ENCODE measurements around the gene COL2A1. TPM values are rescaled to one million over a fixed set of nuclear protein-coding genes. Genes with fewer than 3 reads are reported as not detected.

Gene COL2A1
- total RNA-seq, 1 donor from 2014 or later, result not detected

GRCh38 chr12:48009471-48009870 lies 5.2 kb upstream of the COL2A1 start:
- intact Hi-C loops (cut with micrococcal nuclease), result no loop called here
- Histone ChIP-seq H3K4me3 (no peak overlapping the region), H3K27me3 (ENCODE audit: low read depth) (peaks cover 64% of the 10 kb centered on the region), H3K4me1 (peaks cover 7% of the 10 kb centered on the region), H3K36me3 (no peaks in the 10 kb centered on the region), H3K27ac (replicated peaks) (no peak overlapping the region), H3K9me3 (replicated peaks) (no peaks in the 10 kb centered on the region)
- no peak for TF ChIP-seq CTCF (IDR thresholded peaks at IDR 0.05; ENCODE audit: borderline replicate concordance)
- no peak for DNase-seq

- Histone ChIP-seq H3K27ac (replicated peaks) (no peak overlapping the region), H3K27me3 (ENCODE audit: low read depth) (peaks cover 69% of the 10 kb centered on the region), H3K4me3 (no peak overlapping the region), H3K9me3 (replicated peaks) (no peaks in the 10 kb centered on the region), H3K4me1 (peaks cover 12% of the 10 kb centered on the region), H3K36me3 (no peaks in the 10 kb centered on the region)
- TF ChIP-seq CTCF (IDR thresholded peaks at IDR 0.05; ENCODE audit: borderline replicate concordance), result no peak
- DNase-seq, result no peak
- intact Hi-C loops (cut with micrococcal nuclease), result no loop called here
These were observed 4.7 kb upstream of the COL2A1 start for GRCh38 chr12:48008950-48009349.

GRCh38 chr12:48008349-48008748 lies 4.1 kb upstream of the COL2A1 start:
- Histone ChIP-seq H3K27ac (replicated peaks) (no peak overlapping the region), H3K4me3 (no peak overlapping the region), H3K9me3 (replicated peaks) (no peaks in the 10 kb centered on the region), H3K27me3 (ENCODE audit: low read depth) (peaks cover 75% of the 10 kb centered on the region), H3K4me1 (peaks cover 18% of the 10 kb centered on the region), H3K36me3 (no peaks in the 10 kb centered on the region)
- DNase-seq, result no peak
- intact Hi-C loops (cut with micrococcal nuclease), result no loop called here
- TF ChIP-seq CTCF (IDR thresholded peaks at IDR 0.05; ENCODE audit: borderline replicate concordance), result no peak

DNA sequence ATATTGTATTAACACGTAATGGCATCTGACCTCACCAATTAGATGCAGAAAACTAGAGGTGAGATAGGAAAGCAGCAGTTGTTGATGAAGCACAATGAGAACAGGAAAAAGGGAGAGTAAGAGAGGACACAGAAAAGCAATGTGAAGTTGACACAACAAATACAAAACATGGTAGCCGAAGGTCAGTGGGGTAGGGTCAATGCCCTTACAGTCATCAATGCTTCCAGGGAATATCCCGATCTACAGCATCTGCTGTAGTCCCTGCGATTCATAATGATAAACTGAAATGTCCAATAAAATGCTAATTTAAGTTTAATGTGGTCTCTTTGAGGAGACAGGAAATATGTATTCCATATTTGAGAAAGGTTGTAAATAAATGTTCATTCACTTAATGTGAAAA lies 2.9 kb upstream of the COL2A1 start:
- TF ChIP-seq CTCF (IDR thresholded peaks at IDR 0.05; ENCODE audit: borderline replicate concordance), result no peak
- intact Hi-C loops (cut with micrococcal nuclease), result no loop called here
- Histone ChIP-seq H3K36me3 (no peaks in the 10 kb centered on the region), H3K4me1 (peaks cover 30% of the 10 kb centered on the region), H3K27ac (replicated peaks) (no peak overlapping the region), H3K4me3 (no peak overlapping the region), H3K27me3 (ENCODE audit: low read depth) (peaks cover 86% of the 10 kb centered on the region), H3K9me3 (replicated peaks) (no peaks in the 10 kb centered on the region)
- no peak for DNase-seq

- intact Hi-C loops (cut with micrococcal nuclease), result no loop called here
These were observed 1.4 kb upstream of the COL2A1 start for GRCh38 chr12:48005750-48006021.

More at GRCh38 chr12:48005750-48006021, 1.4 kb upstream of the COL2A1 start:
- Histone ChIP-seq H3K36me3 (no peaks in the 10 kb centered on the region), H3K4me3 (no peak overlapping the region), H3K27ac (replicated peaks) (no peak overlapping the region), H3K4me1 (peaks cover 45% of the 10 kb centered on the region), H3K27me3 (ENCODE audit: low read depth) (peaks cover 83% of the 10 kb centered on the region), H3K9me3 (replicated peaks) (no peaks in the 10 kb centered on the region)
- DNase-seq, result no peak
- no peak for TF ChIP-seq CTCF (IDR thresholded peaks at IDR 0.05; ENCODE audit: borderline replicate concordance)

Measured in left ventricle myocardium inferior (tissue), 1 donor.